Neural cell (in vitro differentiated cells): Measurements from ENCODE around the gene IL23R. TPM values are rescaled to one million over a fixed set of nuclear protein-coding genes. Genes with fewer than 3 reads are reported as not detected.

ENCODE experiments used
- H2AFZ ChIP-seq: fragments of 200-600, 300-800 bp; sonication (generic), shearing (Covaris generic); 2 replicates; pipeline ENCODE4 v1.6.0; 2014; ENCODE audit warnings: low read depth, mild to moderate bottlenecking, antibody characterized with exemption, low read length, moderate library complexity
- H3F3A ChIP-seq: fragments of 200-600 bp; shearing (Covaris generic); 2 replicates; pipeline ENCODE4 v1.6.1; 2016; ENCODE audit warnings: mild to moderate bottlenecking, moderate library complexity, mixed read lengths, antibody characterized with exemption, low read length; ENCODE audit not compliant: insufficient read depth, poor library complexity, severe bottlenecking
- H3K27ac ChIP-seq: fragments of 200-600, 300-800 bp; sonication (generic), shearing (Covaris generic); 2 replicates; pipeline ENCODE4 v1.5.1; 2014; ENCODE audit warnings: mild to moderate bottlenecking, low read length, moderate library complexity
- H3K27me3 ChIP-seq: fragments of 300-800, 200-600 bp; sonication (generic), shearing (Covaris generic); 2 replicates; pipeline ENCODE4 v1.6.0; 2014; ENCODE audit warnings: mild to moderate bottlenecking, low read depth, low read length, moderate library complexity; ENCODE audit not compliant: insufficient read depth
- H3K36me3 ChIP-seq: fragments of 300-800, 200-600 bp; sonication (generic), shearing (Covaris generic); 2 replicates; pipeline ENCODE4 v1.5.1; 2014; ENCODE audit warnings: mild to moderate bottlenecking, antibody characterized with exemption, low read length, moderate library complexity; ENCODE audit not compliant: insufficient read depth
- H3K4me2 ChIP-seq: fragments of 300-800, 200-600 bp; sonication (generic), shearing (Covaris generic); 2 replicates; pipeline ENCODE4 v1.6.0; 2014; ENCODE audit warnings: mild to moderate bottlenecking, low read length
- H3K4me3 ChIP-seq: fragments of 300-800, 200-600 bp; sonication (generic), shearing (Covaris generic); 2 replicates; pipeline ENCODE4 v1.5.1; 2014; ENCODE audit warnings: mild to moderate bottlenecking, low read length, moderate library complexity
- H3K79me2 ChIP-seq: fragments of 200-600 bp; shearing (Covaris generic); replicated peaks from 2 replicates; pipeline ENCODE4 v1.6.0; 2014; ENCODE audit warnings: mild to moderate bottlenecking, low read length, moderate library complexity; ENCODE audit not compliant: insufficient read depth
- H3K9ac ChIP-seq: fragments of 300-800, 200-600 bp; sonication (generic), shearing (Covaris generic); 2 replicates; pipeline ENCODE4 v1.6.1; 2016; ENCODE audit warnings: mild to moderate bottlenecking, low read length, mixed read lengths
- H3K9me2 ChIP-seq: fragments of 200-600 bp; shearing (Covaris generic); 2 replicates; pipeline ENCODE4 v1.6.1; 2016; ENCODE audit warnings: mild to moderate bottlenecking, low read length, mixed read lengths; ENCODE audit not compliant: insufficient read depth
- H3K9me3 ChIP-seq: fragments of 200-600, 300-800 bp; sonication (generic), shearing (Covaris generic); 2 replicates; pipeline ENCODE4 v1.6.1; 2016; ENCODE audit warnings: mild to moderate bottlenecking, mixed run types, low read length, moderate library complexity, mixed read lengths
- H4K20me1 ChIP-seq: fragments of 200-600 bp; shearing (Covaris generic); 2 replicates; pipeline ENCODE4 v1.6.1; 2016; ENCODE audit warnings: mild to moderate bottlenecking, mixed run types; ENCODE audit not compliant: insufficient read depth
- CTCF ChIP-seq: fragments of 450-650 bp; IDR thresholded peaks from 2 replicates; pipeline ENCODE4 v1.5.1; 2014; ENCODE audit warnings: antibody characterized with exemption, mild to moderate bottlenecking, moderate library complexity; ENCODE audit not compliant: poor library complexity, severe bottlenecking
- EP300 ChIP-seq: fragments of 450-650 bp; conservative IDR thresholded peaks from 2 replicates; pipeline ENCODE4 v1.6.1; 2014; ENCODE audit warnings: antibody characterized with exemption, mild to moderate bottlenecking, moderate library complexity; ENCODE audit not compliant: poor library complexity, severe bottlenecking
- EZH2 ChIP-seq: fragments of 200-600, 300-800 bp; shearing (Covaris generic), sonication (generic); IDR thresholded peaks from 2 replicates; pipeline ENCODE4 v1.6.1; 2014; ENCODE audit warnings: antibody characterized with exemption, low read length, borderline replicate concordance, mild to moderate bottlenecking; ENCODE audit not compliant: insufficient read depth, poor library complexity, severe bottlenecking
- MXI1 ChIP-seq: fragments of 450-650 bp; conservative IDR thresholded peaks from 2 replicates; pipeline ENCODE4 v1.6.1; 2014; ENCODE audit warnings: antibody characterized with exemption, mild to moderate bottlenecking; ENCODE audit not compliant: poor library complexity, severe bottlenecking
- POLR2AphosphoS5 ChIP-seq: IDR thresholded peaks from 2 replicates; pipeline ENCODE4 v1.6.1; 2012
- RAD21 ChIP-seq: fragments of 450-650 bp; conservative IDR thresholded peaks from 2 replicates; pipeline ENCODE4 v1.6.1; 2014; ENCODE audit warnings: antibody characterized with exemption, mild to moderate bottlenecking, moderate library complexity
- REST ChIP-seq: IDR thresholded peaks from 2 replicates; pipeline ENCODE4 v1.6.1; 2012; ENCODE audit warnings: borderline replicate concordance
- SMC3 ChIP-seq: fragments of 450-650 bp; conservative IDR thresholded peaks from 2 replicates; pipeline ENCODE4 v1.6.1; 2014; ENCODE audit warnings: antibody characterized with exemption, mild to moderate bottlenecking, moderate library complexity; ENCODE audit not compliant: poor library complexity
- TAF1 ChIP-seq: IDR thresholded peaks from 2 replicates; pipeline ENCODE4 v1.6.1; 2012; ENCODE audit warnings: low read depth
- polyA plus RNA-seq: library from polyadenylated mRNA; depleted of rRNA; stranded (reverse); fragments of >200 nt; gene quantifications from 2 replicates; pipeline ENCODE4 v1.2.3, GENCODE V29; 2014

The IL23R gene
- polyA plus RNA-seq, 1 donor from 2014 or later = not detected

GRCh38 chr1:67126974-67127373 lies 39.3 kb upstream of the IL23R start:
- Histone ChIP-seq H3K9me2 (no peaks in the 10 kb centered on the region), H3F3A (no peaks in the 10 kb centered on the region), H3K36me3 (no peaks in the 10 kb centered on the region), H3K79me2 (no peaks in the 10 kb centered on the region), H3K4me3 (no peak overlapping the region), H3K4me2 (no peak overlapping the region), H3K27me3 (no peaks in the 10 kb centered on the region), H2AFZ (no peak overlapping the region), H3K27ac (no peak overlapping the region), H4K20me1 (no peaks in the 10 kb centered on the region), H3K9ac (no peak overlapping the region), H3K9me3 (no peaks in the 10 kb centered on the region)
- no peak for TF ChIP-seq RAD21
- TF ChIP-seq EP300 = no peak
- TF ChIP-seq POLR2AphosphoS5 = no peak
- TF ChIP-seq EZH2 = no peak

- no peak overlapping the region for H3K4me3 ChIP-seq
- H3K27ac ChIP-seq = no peak overlapping the region
- no peak for TF ChIP-seq TAF1
- TF ChIP-seq POLR2AphosphoS5 = no peak
- TF ChIP-seq EZH2 = no peak
- no peak for TF ChIP-seq EP300
- TF ChIP-seq RAD21 = no peak
- TF ChIP-seq REST = no peak
- TF ChIP-seq SMC3 = no peak
- TF ChIP-seq CTCF = no peak
- TF ChIP-seq MXI1 = no peak
- no peaks in the 10 kb centered on the region for H3K9me2 ChIP-seq
- no peaks in the 10 kb centered on the region for H4K20me1 ChIP-seq
- no peaks in the 10 kb centered on the region for H3K27me3 ChIP-seq
- no peak overlapping the region for H3K4me2 ChIP-seq
- no peaks in the 10 kb centered on the region for H3K36me3 ChIP-seq
- no peaks in the 10 kb centered on the region for H3K79me2 ChIP-seq
- H2AFZ ChIP-seq = no peak overlapping the region
- no peak overlapping the region for H3K9ac ChIP-seq
- no peaks in the 10 kb centered on the region for H3K9me3 ChIP-seq
- no peaks in the 10 kb centered on the region for H3F3A ChIP-seq
Observed at GRCh38 chr1:67130673-67131072, 35.6 kb upstream of the IL23R start.

GRCh38 chr1:67133177-67133576 lies 33.1 kb upstream of the IL23R start:
- no peak overlapping the region for H3K4me3 ChIP-seq
- H3K27ac ChIP-seq = no peak overlapping the region
- TF ChIP-seq EP300 (no peak), REST (no peak), MXI1 (no peak), SMC3 (no peak), RAD21 (no peak), TAF1 (no peak), POLR2AphosphoS5 (no peak), CTCF (no peak), EZH2 (no peak)
- H3K36me3 ChIP-seq = no peaks in the 10 kb centered on the region
- H3K9ac ChIP-seq = no peak overlapping the region
- no peaks in the 10 kb centered on the region for H3K9me2 ChIP-seq
- no peaks in the 10 kb centered on the region for H3K27me3 ChIP-seq
- H4K20me1 ChIP-seq = no peaks in the 10 kb centered on the region
- H3F3A ChIP-seq = no peaks in the 10 kb centered on the region
- no peak overlapping the region for H2AFZ ChIP-seq
- no peak overlapping the region for H3K4me2 ChIP-seq
- no peaks in the 10 kb centered on the region for H3K79me2 ChIP-seq
- no peaks in the 10 kb centered on the region for H3K9me3 ChIP-seq
